MG63 (cell line): ENCODE data around the gene BIN2. TPM values are rescaled to one million over a fixed set of nuclear protein-coding genes. Genes with fewer than 3 reads are reported as not detected.

Experiments
- DNase-seq: peaks from one replicate; pipeline ENCODE4 v3.0.0-alpha.2; 2020
- H3K27me3 ChIP-seq: fragments of 250-450 bp; sonication (Bioruptor Pico); 2 replicates; pipeline ENCODE4 v1.5.1; 2020; ENCODE audit warnings: mild to moderate bottlenecking, moderate library complexity
- H3K36me3 ChIP-seq: fragments of 250-450 bp; sonication (Bioruptor Pico); 2 replicates; pipeline ENCODE4 v1.5.1; 2020; ENCODE audit warnings: mild to moderate bottlenecking, moderate library complexity
- H3K4me3 ChIP-seq: fragments of 250-450 bp; sonication (Bioruptor Pico); 2 replicates; pipeline ENCODE4 v1.5.1; 2020; ENCODE audit warnings: mild to moderate bottlenecking, moderate library complexity
- H3K9me3 ChIP-seq: fragments of 250-450 bp; sonication (Bioruptor Pico); 2 replicates; pipeline ENCODE4 v1.5.1; 2020; ENCODE audit warnings: mild to moderate bottlenecking, moderate library complexity
- total RNA-seq: library from RNA; depleted of rRNA; stranded (reverse); fragments of >200 nt; shearing (Covaris generic); gene quantifications from 2 replicates; pipeline ENCODE4 v1.2.3, GENCODE V29; 2014; ENCODE audit warnings: low replicate concordance; rRNA removed

BIN2 gene
- not detected in 2 replicates for total RNA-seq

GRCh38 chr12:51323966-51324895 lies at the start of gene BIN2:
TSS of gene BIN2 (minus strand) at chr12:51324174. CDS start at chr12:51324102, 72 bp downstream.
- no peak for DNase-seq

GRCh38 chr12:51373187-51373586 lies 49.2 kb upstream of the BIN2 start:
- no peak for DNase-seq
- H3K4me3 ChIP-seq = no peak overlapping the region
- H3K9me3 ChIP-seq = no peaks in the 10 kb centered on the region
- no peaks in the 10 kb centered on the region for H3K27me3 ChIP-seq
- H3K36me3 ChIP-seq = no peaks in the 10 kb centered on the region

More at GRCh38 chr12:51323966-51324895, at the start of gene BIN2:
- H3K9me3 ChIP-seq = no peaks in the 10 kb centered on the region
- H3K27me3 ChIP-seq = no peaks in the 10 kb centered on the region; the same call in 1 of the 2 replicates
- no peaks in the 10 kb centered on the region for H3K36me3 ChIP-seq
- no peak within 1 kb of the TSS for H3K4me3 ChIP-seq

GRCh38 chr12:51372021-51372420 lies 48.0 kb upstream of the BIN2 start:
- H3K27me3 ChIP-seq = no peaks in the 10 kb centered on the region
- no peaks in the 10 kb centered on the region for H3K36me3 ChIP-seq
- DNase-seq = no peak
- H3K4me3 ChIP-seq = no peak overlapping the region
- no peaks in the 10 kb centered on the region for H3K9me3 ChIP-seq

- H3K4me3 ChIP-seq = no peak overlapping the region
- peak; percentile 95 for DNase-seq
Measured at GRCh38 chr12:51371295-51371953, 47.5 kb upstream of the BIN2 start.

GRCh38 chr12:51370667-51371066 lies 46.7 kb upstream of the BIN2 start:
- Histone ChIP-seq H3K36me3 (no peaks in the 10 kb centered on the region), H3K27me3 (no peaks in the 10 kb centered on the region), H3K4me3 (no peak overlapping the region), H3K9me3 (no peaks in the 10 kb centered on the region)
- DNase-seq = no peak

More at GRCh38 chr12:51371295-51371953, 47.5 kb upstream of the BIN2 start:
- no peaks in the 10 kb centered on the region for H3K9me3 ChIP-seq
- H3K27me3 ChIP-seq = no peaks in the 10 kb centered on the region
- H3K36me3 ChIP-seq = no peaks in the 10 kb centered on the region

- Histone ChIP-seq H3K9me3 (no peaks in the 10 kb centered on the region), H3K27me3 (no peaks in the 10 kb centered on the region), H3K4me3 (no peak overlapping the region), H3K36me3 (no peaks in the 10 kb centered on the region)
- DNase-seq = no peak
Measured at GRCh38 chr12:51369581-51369980, 45.6 kb upstream of the BIN2 start.

- no peak for DNase-seq
- no peaks in the 10 kb centered on the region for H3K27me3 ChIP-seq
- no peaks in the 10 kb centered on the region for H3K9me3 ChIP-seq
- H3K4me3 ChIP-seq = no peak overlapping the region
- H3K36me3 ChIP-seq = no peaks in the 10 kb centered on the region
Measured at GRCh38 chr12:51368640-51369517, 44.9 kb upstream of the BIN2 start.

GRCh38 chr12:51365276-51365675 lies 41.3 kb upstream of the BIN2 start:
- Histone ChIP-seq H3K36me3 (no peaks in the 10 kb centered on the region), H3K27me3 (no peaks in the 10 kb centered on the region), H3K9me3 (no peaks in the 10 kb centered on the region), H3K4me3 (no peak overlapping the region)
- no peak for DNase-seq

- no peaks in the 10 kb centered on the region for H3K27me3 ChIP-seq
- no peaks in the 10 kb centered on the region for H3K9me3 ChIP-seq
- H3K4me3 ChIP-seq = no peak overlapping the region
- DNase-seq = no peak
- H3K36me3 ChIP-seq = no peaks in the 10 kb centered on the region
Measured at GRCh38 chr12:51364001-51364400, 40.0 kb upstream of the BIN2 start.

GRCh38 chr12:51362747-51363342 lies 38.9 kb upstream of the BIN2 start:
- no peak overlapping the region for H3K4me3 ChIP-seq
- DNase-seq = no peak
- H3K36me3 ChIP-seq = no peaks in the 10 kb centered on the region

GRCh38 chr12:51362307-51362706 lies 38.3 kb upstream of the BIN2 start:
- no peaks in the 10 kb centered on the region for H3K9me3 ChIP-seq
- no peaks in the 10 kb centered on the region for H3K27me3 ChIP-seq
- no peak overlapping the region for H3K4me3 ChIP-seq
- no peaks in the 10 kb centered on the region for H3K36me3 ChIP-seq
- no peak for DNase-seq

More at GRCh38 chr12:51362747-51363342, 38.9 kb upstream of the BIN2 start:
- no peaks in the 10 kb centered on the region for H3K9me3 ChIP-seq
- H3K27me3 ChIP-seq = no peaks in the 10 kb centered on the region

- Histone ChIP-seq H3K9me3 (no peaks in the 10 kb centered on the region), H3K4me3 (no peak overlapping the region), H3K36me3 (no peaks in the 10 kb centered on the region), H3K27me3 (no peaks in the 10 kb centered on the region)
- DNase-seq = no peak
Measured at GRCh38 chr12:51361161-51362016, 37.4 kb upstream of the BIN2 start.

GRCh38 chr12:51360315-51360714 lies 36.3 kb upstream of the BIN2 start:
- Histone ChIP-seq H3K27me3 (no peaks in the 10 kb centered on the region), H3K4me3 (no peak overlapping the region)
- DNase-seq = no peak

GRCh38 chr12:51359851-51360250 lies 35.9 kb upstream of the BIN2 start:
- Histone ChIP-seq H3K9me3 (no peaks in the 10 kb centered on the region), H3K27me3 (no peaks in the 10 kb centered on the region), H3K4me3 (no peak overlapping the region), H3K36me3 (no peaks in the 10 kb centered on the region)
- DNase-seq = no peak

More at GRCh38 chr12:51360315-51360714, 36.3 kb upstream of the BIN2 start:
- no peaks in the 10 kb centered on the region for H3K36me3 ChIP-seq
- no peaks in the 10 kb centered on the region for H3K9me3 ChIP-seq

- Histone ChIP-seq H3K4me3 (no peak overlapping the region), H3K36me3 (no peaks in the 10 kb centered on the region), H3K27me3 (no peaks in the 10 kb centered on the region), H3K9me3 (no peaks in the 10 kb centered on the region)
- no peak for DNase-seq
Measured at GRCh38 chr12:51358496-51358895, 34.5 kb upstream of the BIN2 start.
